Mucosa of descending colon (tissue), 3 donors: Measurements from ENCODE around the gene ADAMTS17. TPM values are rescaled to one million over a fixed set of nuclear protein-coding genes. Genes with fewer than 3 reads are reported as not detected.

Experiments used
- ATAC-seq: fragments of 200-7000 bp; cut with Tn5 transposase; one replicate; pipeline ENCODE4 v1.9.1; 2020; ENCODE audit warnings: mild to moderate bottlenecking, moderate library complexity
- DNase-seq, 3 donors: peaks; one replicate each; pipeline ENCODE4 v3.0.0-alpha.2; 2020
- H3K36me3 ChIP-seq: fragments of 200-600 bp; one replicate; pipeline ENCODE4 v1.8.0; 2021; ENCODE audit warnings: low read depth, mild to moderate bottlenecking
- H3K4me1 ChIP-seq: fragments of 200-600 bp; one replicate; pipeline ENCODE4 v1.8.0; 2021; ENCODE audit warnings: low read depth, mild to moderate bottlenecking
- H3K4me3 ChIP-seq: fragments of 200-600 bp; one replicate; pipeline ENCODE4 v1.8.0; 2021; ENCODE audit warnings: mild to moderate bottlenecking
- H3K9me3 ChIP-seq: fragments of 200-600 bp; one replicate; pipeline ENCODE4 v1.8.0; 2021; ENCODE audit warnings: mild to moderate bottlenecking
- CTCF ChIP-seq: fragments of 200-600 bp; IDR thresholded peaks from one replicate; pipeline ENCODE4 v1.8.0; 2022; ENCODE audit warnings: antibody characterized with exemption, mild to moderate bottlenecking
- intact Hi-C, 2 donors: fragments of 100-400 bp; cut with DNase I in 1 of 2; cut with micrococcal nuclease in 1 of 2; formaldehyde crosslinking; loops; one replicate each; pipeline versions ENCODE4 v1.11.0 to v1.11.1; 2022; cut with DNase I, micrococcal nuclease
- total RNA-seq, 3 donors: library from RNA; stranded (reverse); fragmentation: NEBNext Ultra II Directional in 2 of 3; extraction: Animal tissue kit (Norgen Biotek cat#: 25700) in 2 of 3; gene quantifications; one replicate each; pipeline versions ENCODE4 v1.2.1 to v1.2.4, GENCODE V29; 2021 to 2023
- donor health status: DM: no; HTN: no; CAD: no; lungs with moderate emphysema.
- donor health status: DM: no; HTN: no; CAD: no.
- donor health status: DM: no; HTN: yes; CAD: no.

ADAMTS17 gene
- total RNA-seq, 3 donors from 2014 or later = 5.2 to 13.8 (median 6.3) TPM

- Histone ChIP-seq H3K36me3 (no peaks in the 10 kb centered on the region), H3K9me3 (peaks cover 7% of the 10 kb centered on the region), H3K4me3 (no peak overlapping the region), H3K4me1 (no peaks in the 10 kb centered on the region)
- TF ChIP-seq CTCF = no peak
- ATAC-seq = no peak
- intact Hi-C loops = no loop called here
- no peak for DNase-seq
Observed at GRCh38 chr15:99953886-99954285, 387.9 kb downstream of the ADAMTS17 start.

GRCh38 chr15:99951511-99951910 lies 390.3 kb downstream of the ADAMTS17 start:
- H3K4me1 ChIP-seq = no peaks in the 10 kb centered on the region
- DNase-seq = no peak
- no peak for ATAC-seq
- intact Hi-C loops = no loop called here
- H3K9me3 ChIP-seq = peaks cover 7% of the 10 kb centered on the region
- no peaks in the 10 kb centered on the region for H3K36me3 ChIP-seq
- no peak overlapping the region for H3K4me3 ChIP-seq
- no peak for TF ChIP-seq CTCF

- no peaks in the 10 kb centered on the region for H3K4me1 ChIP-seq
- H3K4me3 ChIP-seq = no peak overlapping the region
- peaks cover 28% of the 10 kb centered on the region for H3K9me3 ChIP-seq
- DNase-seq (no peak), ATAC-seq (no peak)
- no peak for TF ChIP-seq CTCF
- no peaks in the 10 kb centered on the region for H3K36me3 ChIP-seq
- intact Hi-C loops = no loop called here
Observed at GRCh38 chr15:99944131-99944530, 397.6 kb downstream of the ADAMTS17 start.

- Histone ChIP-seq H3K4me1 (no peaks in the 10 kb centered on the region), H3K36me3 (no peaks in the 10 kb centered on the region), H3K9me3 (peaks cover 26% of the 10 kb centered on the region), H3K4me3 (no peak overlapping the region)
- ATAC-seq (no peak), DNase-seq (no peak)
- intact Hi-C loops = no loop called here
- TF ChIP-seq CTCF = no peak
Observed at GRCh38 chr15:99943466-99943865, 398.3 kb downstream of the ADAMTS17 start.

GRCh38 chr15:99932676-99933402 lies 408.9 kb downstream of the ADAMTS17 start:
- intact Hi-C loops = loop anchor here in 1 of 2 donors (10.0 kb wide), 1 partner anchor 402 kb away; no protein-coding TSS in a partner anchor
- Histone ChIP-seq H3K4me3 (no peak overlapping the region), H3K9me3 (no peaks in the 10 kb centered on the region), H3K36me3 (no peaks in the 10 kb centered on the region), H3K4me1 (peaks cover 6% of the 10 kb centered on the region)
- no peak for DNase-seq
- no peak for TF ChIP-seq CTCF
- no peak for ATAC-seq
